H1 (cell line): Measurements from ENCODE around the gene WNT9A. TPM values are rescaled to one million over a fixed set of nuclear protein-coding genes. Genes with fewer than 3 reads are reported as not detected.

Source experiments
- CREB1 ChIP-seq: IDR thresholded peaks from 2 replicates; pipeline ENCODE4 v1.6.1; 2012; ENCODE audit warnings: inconsistent platforms
- RXRA ChIP-seq: IDR thresholded peaks from 2 replicates; pipeline ENCODE4 v1.6.1; 2011; ENCODE audit warnings: low read depth, mild to moderate bottlenecking, low read length, moderate library complexity; ENCODE audit not compliant: insufficient read depth
- polyA plus RNA-seq, 7 experiments: library from polyadenylated mRNA; depleted of rRNA in 3 of 7; stranded (reverse) in 5 of 7; unstranded in 2 of 7; fragments of >200 nt in 5 of 7; fragments of 200-250 nt in 2 of 7; gene quantifications; 1 replicate in 5 of 7; 2 replicates in 1 of 7; 4 replicates in 1 of 7; pipeline versions ENCODE4 v1.2.1 to v1.2.3, GENCODE V29; 2011 to 2013; ENCODE audit warnings: missing spikeins in 2 of 7, mixed read lengths in 2 of 7
- total RNA-seq: library from RNA; stranded (reverse); fragmentation: NEBNext Ultra II Directional; extraction: Animal tissue kit (Norgen Biotek cat#: 25700); gene quantifications from 2 replicates; pipeline ENCODE4 v1.2.1, GENCODE V29; 2021

WNT9A gene
- total and polyA plus RNA-seq, 2 of the 8 experiments (the other 6 are each of a cell fraction or from before 2014, with no cell fraction given): 1.1 to 1.5 TPM

DNA sequence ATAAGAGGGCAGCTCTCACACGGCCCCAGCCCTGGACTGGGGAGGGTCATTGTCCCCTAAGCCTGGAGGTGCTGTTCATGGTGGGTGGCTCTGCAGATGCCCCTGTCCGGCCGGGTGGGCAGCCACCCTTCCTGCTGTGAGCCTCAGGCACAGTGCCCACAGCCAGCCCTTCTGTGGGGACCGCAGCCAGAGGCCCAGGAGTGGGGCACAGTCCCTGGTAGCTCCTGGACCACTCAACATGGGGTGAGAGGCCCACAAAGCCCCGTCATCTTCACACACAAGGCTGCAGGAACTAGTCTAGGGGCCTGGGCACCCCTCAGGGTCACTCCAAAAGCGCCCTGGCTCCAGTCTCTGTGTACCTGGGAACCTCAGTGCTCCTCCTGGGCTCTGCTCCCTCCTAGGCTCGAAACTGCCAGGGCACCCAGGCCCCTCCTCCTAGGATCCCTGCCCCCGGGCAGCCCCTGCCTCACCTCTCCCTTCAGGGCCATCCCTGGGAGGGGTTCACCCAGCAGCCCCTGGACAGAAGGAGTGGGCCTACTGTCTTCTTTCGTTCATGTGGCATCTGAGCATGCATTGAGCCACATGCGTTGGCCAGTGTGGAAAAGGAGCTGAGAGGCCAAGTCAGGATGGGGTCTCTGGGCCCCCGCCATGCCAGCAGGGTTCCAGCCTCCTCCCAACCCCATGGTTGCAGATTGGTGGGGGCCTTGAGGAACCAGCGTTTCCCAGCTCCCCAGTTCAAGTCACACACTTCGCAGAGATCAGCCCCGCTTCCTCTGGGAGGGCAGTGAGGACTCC lies 43.0 kb downstream of the WNT9A start (continued):
- TF ChIP-seq CREB1 (no peak), RXRA (no peak)
